OCI-LY7 (cell line): Measurements from ENCODE around the gene TAF6. TPM values are rescaled to one million over a fixed set of nuclear protein-coding genes. Genes with fewer than 3 reads are reported as not detected.
A peak's percentile ranks its signal among the peaks of the same experiment; 100 is the strongest.

Experiments
- BruUV-seq: library from RNA; stranded (reverse); fragments of 400-500 nt; replicated peaks from 2 replicates; lab custom pipeline; 2021; lab: Mats Ljungman, UMichigan
- CTCF ChIA-PET: fragments of 300-600 bp; sonication (Branson Sonifier 250); formaldehyde crosslinking; loops from one replicate; lab custom pipeline; 2022; ENCODE audit warnings: antibody characterized with exemption; ENCODE audit not compliant: unreplicated experiment; lab: Charles Lee
- POLR2A ChIA-PET: fragments of 300-600 bp; sonication (Branson Sonifier 250); formaldehyde crosslinking; loops from one replicate; lab custom pipeline; 2022; ENCODE audit warnings: antibody characterized with exemption; lab: Charles Lee
- DNase-seq: peaks from one replicate; pipeline ENCODE4 v3.0.0-alpha.2; 2015; ENCODE audit warnings: low spot score
- H2AFZ ChIP-seq: fragments of 200-600 bp; sonication (generic), shearing (Covaris generic); 2 replicates; pipeline ENCODE4 v1.6.1; 2014; ENCODE audit warnings: mild to moderate bottlenecking, antibody characterized with exemption, low read length, moderate library complexity
- H3K27ac ChIP-seq: fragments of 200-600 bp; sonication (generic); 2 replicates; pipeline ENCODE4 v1.5.1; 2014; ENCODE audit warnings: mixed run types, low read depth, mild to moderate bottlenecking, moderate library complexity, low read length, inconsistent platforms; ENCODE audit not compliant: poor library complexity, severe bottlenecking
- H3K36me3 ChIP-seq: fragments of 200-600 bp; sonication (generic); 2 replicates; pipeline ENCODE4 v1.6.1; 2014; ENCODE audit warnings: mild to moderate bottlenecking, antibody characterized with exemption, low read length, moderate library complexity, mixed read lengths; ENCODE audit not compliant: insufficient read depth
- H3K4me1 ChIP-seq: fragments of 200-600 bp; sonication (generic); 2 replicates; pipeline ENCODE4 v1.5.1; 2014; ENCODE audit warnings: mild to moderate bottlenecking, low read length; ENCODE audit not compliant: insufficient read depth, poor library complexity, severe bottlenecking
- H3K4me2 ChIP-seq: fragments of 200-600 bp; sonication (generic); 2 replicates; pipeline ENCODE4 v1.6.1; 2014; ENCODE audit warnings: mild to moderate bottlenecking, low read length
- H3K4me3 ChIP-seq: fragments of 200-600 bp; sonication (generic); 2 replicates; pipeline ENCODE4 v1.5.1; 2014; ENCODE audit warnings: mild to moderate bottlenecking, low read depth, low read length; ENCODE audit not compliant: poor library complexity, severe bottlenecking
- H3K79me2 ChIP-seq: fragments of 200-600 bp; sonication (generic); 2 replicates; pipeline ENCODE4 v1.6.1; 2016; ENCODE audit warnings: low read depth, mild to moderate bottlenecking, low read length, moderate library complexity, mixed read lengths; ENCODE audit not compliant: insufficient read depth
- H3K9me2 ChIP-seq: fragments of 200-600 bp; sonication (generic); 2 replicates; pipeline ENCODE4 v1.6.1; 2016; ENCODE audit warnings: mild to moderate bottlenecking, low read length, mixed read lengths; ENCODE audit not compliant: insufficient read depth
- H3K9me3 ChIP-seq: fragments of 200-600 bp; sonication (generic); 2 replicates; pipeline ENCODE4 v1.6.1; 2014; ENCODE audit warnings: mild to moderate bottlenecking, mixed run types, low read length, mixed read lengths
- H4K20me1 ChIP-seq: fragments of 200-600 bp; sonication (generic); 2 replicates; pipeline ENCODE4 v1.6.1; 2014; ENCODE audit warnings: mild to moderate bottlenecking, antibody characterized with exemption, low read length, moderate library complexity, mixed read lengths; ENCODE audit not compliant: insufficient read depth
- CTCF ChIP-seq: fragments of 200-600 bp; sonication (generic); conservative IDR thresholded peaks from 2 replicates; pipeline ENCODE4 v1.5.1; 2014; ENCODE audit warnings: mild to moderate bottlenecking, antibody characterized with exemption, low read length, moderate library complexity, mixed read lengths
- EZH2phosphoT487 ChIP-seq: fragments of 200-600 bp; sonication (generic); IDR thresholded peaks from 2 replicates; pipeline ENCODE4 v1.6.1; 2018; ENCODE audit warnings: low read depth, borderline replicate concordance, mild to moderate bottlenecking, mixed run types, antibody characterized with exemption, low read length, moderate library complexity, mixed read lengths
- intact Hi-C: fragments of 100-400 bp; cut with micrococcal nuclease; formaldehyde crosslinking; loops from one replicate; pipeline ENCODE4 v1.10.0; 2022; ENCODE audit not compliant: unreplicated experiment
- total RNA-seq, 2 experiments: library from RNA; depleted of rRNA in 1 of 2; stranded (reverse); fragments of >200 nt in 1 of 2; shearing (Covaris generic) in 1 of 2; gene quantifications; 2 replicates each; pipeline ENCODE4 v1.2.3, GENCODE V29; 2014 to 2022

Gene TAF6
- total RNA-seq, 2 experiments from 2014 or later, result 28.0 to 71.0 TPM

- Histone ChIP-seq H3K9me2 (no peaks in the 10 kb centered on the region), H2AFZ (no peak overlapping the region), H3K27ac (no peak overlapping the region), H3K4me1 (no peaks in the 10 kb centered on the region), H3K9me3 (no peaks in the 10 kb centered on the region), H4K20me1 (no peaks in the 10 kb centered on the region), H3K79me2 (no peaks in the 10 kb centered on the region), H3K4me2 (no peak overlapping the region), H3K4me3 (no peak overlapping the region), H3K36me3 (peaks cover 66% of the 10 kb centered on the region)
- POLR2A ChIA-PET, result interaction anchor here (0.6 to 1.1 kb wide), 2 partner anchors 21 to 115 kb away, joined by 3 to 8 read pairs; no protein-coding TSS in a partner anchor
- TF ChIP-seq CTCF, result no peak
- no peak for TF ChIP-seq EZH2phosphoT487
- TSS peak; percentile 53 for BruUV-seq
- CTCF ChIA-PET, result no interaction called here
- intact Hi-C loops, result no loop called here
- DNase-seq, result no peak
Observed at GRCh38 chr7:100071018-100071723, 48.0 kb downstream of the TAF6 start.

GRCh38 chr7:100069991-100070390 is 49.2 kb downstream of the TAF6 start:
- ChIA-PET POLR2A (interaction anchor here (0.8 kb wide), 1 partner anchor 109 kb away, joined by 3 read pairs; no protein-coding TSS in a partner anchor), CTCF (no interaction called here)
- intact Hi-C loops, result no loop called here
- Histone ChIP-seq H3K9me3 (no peaks in the 10 kb centered on the region), H3K36me3 (peaks cover 62% of the 10 kb centered on the region), H3K79me2 (no peaks in the 10 kb centered on the region), H3K4me3 (no peak overlapping the region), H3K4me2 (no peak overlapping the region), H3K27ac (no peak overlapping the region), H2AFZ (no peak overlapping the region), H3K9me2 (no peaks in the 10 kb centered on the region), H3K4me1 (no peaks in the 10 kb centered on the region), H4K20me1 (no peaks in the 10 kb centered on the region)
- TF ChIP-seq EZH2phosphoT487, result no peak
- no TSS peak for BruUV-seq
- no peak for DNase-seq

- CTCF ChIA-PET, result no interaction called here
- no peaks in the 10 kb centered on the region for H3K4me1 ChIP-seq
- no peak overlapping the region for H3K4me3 ChIP-seq
- no peak for TF ChIP-seq EZH2phosphoT487
- no peak for TF ChIP-seq CTCF
- H3K79me2 ChIP-seq, result no peaks in the 10 kb centered on the region
- H3K4me2 ChIP-seq, result no peak overlapping the region
- BruUV-seq, result no TSS peak
- intact Hi-C loops, result no loop called here
- no peak for DNase-seq
- no peaks in the 10 kb centered on the region for H3K9me3 ChIP-seq
- H3K36me3 ChIP-seq, result peaks cover 46% of the 10 kb centered on the region
- no peak overlapping the region for H3K27ac ChIP-seq
- POLR2A ChIA-PET, result no interaction called here
- H4K20me1 ChIP-seq, result no peaks in the 10 kb centered on the region
- no peaks in the 10 kb centered on the region for H3K9me2 ChIP-seq
- H2AFZ ChIP-seq, result no peak overlapping the region
Observed at GRCh38 chr7:100066953-100067352, 52.2 kb downstream of the TAF6 start.
